Measurements from ENCODE around the gene LRR1.
"Not testable (repeated sequence)": the region's sequence is repeated elsewhere in the genome, so short reads cannot be mapped to it uniquely, and the experiment has no call there.

Gene LRR1

DNA sequence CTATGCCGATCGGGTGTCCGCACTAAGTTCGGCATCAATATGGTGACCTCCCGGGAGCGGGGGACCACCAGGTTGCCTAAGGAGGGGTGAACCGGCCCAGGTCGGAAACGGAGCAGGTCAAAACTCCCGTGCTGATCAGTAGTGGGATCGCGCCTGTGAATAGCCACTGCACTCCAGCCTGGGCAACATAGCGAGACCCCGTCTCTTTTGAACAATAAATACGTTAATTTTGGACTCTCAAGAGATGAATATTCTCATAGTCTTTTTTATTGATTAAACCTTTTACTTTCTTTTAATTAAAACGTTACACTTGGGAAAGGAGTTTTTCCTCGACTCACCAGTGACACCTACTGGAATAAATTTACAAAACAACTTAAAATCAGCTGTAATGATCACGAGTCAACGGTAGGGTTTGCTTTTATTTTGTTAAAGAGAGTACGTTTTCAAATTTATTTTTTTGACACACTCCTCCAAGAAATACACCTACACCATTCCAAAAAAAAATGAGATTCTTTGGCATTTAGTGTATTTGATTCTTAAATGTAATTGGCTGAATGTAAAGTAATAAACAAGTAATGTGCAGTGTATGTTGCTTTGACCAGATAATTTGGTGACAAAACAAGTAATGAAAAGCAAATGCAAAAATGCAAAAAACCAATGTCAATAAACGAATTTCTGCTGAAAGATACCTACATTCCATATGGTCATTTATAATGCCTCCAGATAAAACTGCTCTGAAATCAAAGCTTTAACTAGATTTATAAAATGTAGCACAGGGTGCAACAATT is 11.9 kb upstream of the LRR1 start:
- peak; percentile 87 for DNase-seq

DNA sequence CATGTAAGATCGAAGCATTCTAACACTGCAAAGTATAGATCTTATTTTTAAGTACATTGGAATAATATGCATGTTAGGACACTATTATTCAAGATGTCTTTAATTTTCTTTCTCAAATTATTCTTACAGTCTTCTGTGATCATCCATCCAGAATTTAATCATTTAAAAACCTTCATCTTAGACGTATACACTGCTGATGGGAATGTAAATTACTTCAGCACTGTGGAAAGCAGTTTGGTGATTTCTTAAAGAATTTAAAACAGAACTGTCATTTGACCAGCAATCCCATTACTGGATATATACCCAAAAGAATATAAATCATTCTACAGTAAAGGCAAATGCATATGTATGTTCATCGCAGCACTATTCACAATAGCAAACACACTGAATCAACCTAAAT is 9.4 kb upstream of the LRR1 start:
- no peak for DNase-seq

DNA sequence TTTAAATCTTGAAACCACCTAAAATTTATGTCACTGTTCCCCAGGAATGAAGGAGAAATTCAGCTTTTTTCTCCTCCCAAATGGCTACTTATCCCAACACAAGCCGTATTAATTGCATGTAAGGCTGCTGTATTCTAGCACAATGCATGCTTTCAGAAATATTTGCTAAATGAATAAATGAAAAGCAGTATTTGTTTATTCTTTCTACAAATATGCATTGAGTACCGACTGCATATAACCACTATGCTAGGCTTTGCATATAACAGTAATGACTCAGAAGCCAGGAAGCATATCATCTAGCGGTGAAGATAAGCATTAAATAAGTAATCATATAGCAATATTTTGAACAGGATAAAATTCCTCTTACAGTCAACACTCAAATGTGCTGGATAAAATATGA is 5.7 kb upstream of the LRR1 start:
- DNase-seq, result no peak

DNA sequence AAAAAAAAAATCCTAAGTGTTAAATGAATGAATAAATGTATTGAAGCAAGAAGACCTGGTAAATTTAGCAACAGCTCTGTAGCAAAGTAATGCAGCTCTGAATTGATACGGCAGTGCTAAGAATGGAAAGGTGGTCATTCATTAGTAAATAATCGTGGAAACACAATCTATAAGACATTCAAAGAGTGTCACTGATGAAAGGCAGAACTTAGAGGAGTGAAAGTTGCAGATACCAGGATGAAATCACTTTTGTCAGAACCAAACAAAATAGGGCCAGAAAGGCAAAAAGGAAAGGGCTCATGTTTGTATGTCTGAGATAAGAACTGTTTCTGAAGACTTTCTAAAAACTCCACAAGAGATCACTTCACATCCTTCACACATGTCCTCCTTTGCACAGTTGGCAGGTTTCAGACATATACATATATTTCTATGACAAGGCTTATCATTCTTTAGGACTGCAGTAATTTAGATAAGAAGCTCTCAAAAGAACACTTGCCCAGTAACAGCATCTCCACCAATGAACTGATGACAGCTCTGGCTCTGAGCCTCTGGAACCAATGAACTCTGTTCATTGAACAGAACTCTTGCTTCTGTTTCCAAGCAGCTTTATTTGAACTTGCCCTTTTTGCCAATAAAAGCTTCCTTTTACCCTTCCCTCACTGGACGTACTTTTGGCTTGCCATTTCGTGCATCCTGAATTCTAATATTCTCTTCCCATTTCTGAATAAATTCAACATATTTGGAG is 4.2 kb upstream of the LRR1 start:
- no peak for DNase-seq

DNA sequence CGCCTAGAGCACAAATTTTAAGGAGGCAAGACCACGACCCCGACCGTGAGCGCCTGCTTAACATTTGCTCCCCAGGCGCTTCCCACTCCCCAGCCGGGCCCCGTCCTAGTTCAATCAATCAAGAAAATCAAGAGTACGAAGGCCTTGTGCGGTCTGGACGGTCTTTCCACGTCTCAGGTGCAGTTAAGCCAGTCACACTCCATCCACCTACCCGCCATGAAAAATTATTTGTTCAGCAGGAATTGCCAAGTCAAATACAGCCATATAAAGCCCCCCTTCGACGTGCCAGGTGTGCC is 603 bp upstream of the LRR1 start:
- DNase-seq, result no peak

DNA sequence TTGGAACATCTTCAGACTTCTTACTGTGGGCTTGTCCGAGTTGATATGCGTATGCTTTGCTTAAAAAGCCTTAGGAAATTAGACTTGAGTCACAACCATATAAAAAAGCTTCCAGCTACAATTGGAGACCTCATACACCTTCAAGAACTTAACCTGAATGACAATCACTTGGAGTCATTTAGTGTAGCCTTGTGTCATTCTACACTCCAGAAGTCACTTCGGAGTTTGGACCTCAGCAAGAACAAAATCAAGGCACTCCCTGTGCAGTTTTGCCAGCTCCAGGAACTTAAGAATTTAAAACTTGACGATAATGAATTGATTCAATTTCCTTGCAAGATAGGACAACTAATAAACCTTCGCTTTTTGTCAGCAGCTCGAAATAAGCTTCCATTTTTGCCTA is 8.8 kb downstream of the LRR1 start:
- DNase-seq, result no peak

DNA sequence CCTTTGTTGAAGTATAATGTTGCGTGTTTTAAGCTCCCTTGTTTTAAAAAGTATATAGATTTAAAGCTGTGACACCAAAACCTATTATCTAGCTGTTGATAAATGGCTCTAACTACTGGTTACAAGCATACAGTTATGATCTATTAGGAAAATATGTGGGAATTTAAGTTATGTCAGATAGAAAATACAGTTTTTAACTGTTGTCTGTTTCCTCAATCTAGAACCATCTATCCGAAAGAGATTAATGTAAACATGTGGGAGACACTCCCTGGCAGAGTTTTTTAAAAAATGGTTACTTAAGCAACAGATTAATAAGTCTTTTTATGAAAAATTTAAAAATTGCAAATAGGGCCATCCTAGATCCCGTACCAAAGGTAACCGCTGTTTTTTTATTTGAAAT is 13.5 kb downstream of the LRR1 start:
- DNase-seq, result no peak

DNA sequence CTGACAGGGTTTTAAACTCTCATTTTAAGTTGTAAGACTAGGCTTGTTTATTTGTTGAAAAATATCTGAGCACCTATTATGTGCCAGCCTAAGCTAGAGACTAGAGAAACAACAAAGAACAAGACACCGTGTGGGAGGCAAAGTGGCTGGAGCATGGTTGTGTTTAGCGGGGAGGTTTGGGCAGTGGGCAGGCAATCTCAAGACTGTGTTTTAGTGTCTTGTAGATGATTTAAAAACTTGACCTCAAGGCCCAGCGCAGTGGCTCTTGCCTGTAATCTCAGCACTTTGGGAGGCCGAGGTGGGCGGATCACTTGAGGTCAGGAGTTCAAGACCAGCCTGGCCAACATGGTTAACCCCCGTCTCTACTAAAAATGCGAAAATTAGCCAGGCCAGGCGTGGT is 13.9 kb downstream of the LRR1 start:
- DNase-seq, result no peak

DNA sequence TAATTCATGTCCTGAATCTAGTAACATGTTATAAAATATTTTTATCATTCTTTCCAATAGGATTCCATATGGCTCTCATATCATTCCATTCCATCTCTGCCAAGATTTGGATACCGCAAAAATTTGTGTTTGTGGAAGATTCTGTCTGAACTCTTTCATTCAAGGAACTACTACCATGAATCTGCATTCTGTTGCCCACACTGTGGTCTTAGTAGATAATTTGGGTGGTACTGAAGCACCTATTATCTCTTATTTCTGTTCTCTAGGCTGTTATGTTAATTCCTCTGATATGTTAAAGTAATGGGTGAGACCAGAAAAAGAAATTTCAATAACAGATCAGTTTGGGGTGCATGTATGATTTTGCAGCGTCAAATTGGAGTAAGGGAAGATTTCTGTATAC is 15.5 kb downstream of the LRR1 start:
- DNase-seq, result no peak

DNA sequence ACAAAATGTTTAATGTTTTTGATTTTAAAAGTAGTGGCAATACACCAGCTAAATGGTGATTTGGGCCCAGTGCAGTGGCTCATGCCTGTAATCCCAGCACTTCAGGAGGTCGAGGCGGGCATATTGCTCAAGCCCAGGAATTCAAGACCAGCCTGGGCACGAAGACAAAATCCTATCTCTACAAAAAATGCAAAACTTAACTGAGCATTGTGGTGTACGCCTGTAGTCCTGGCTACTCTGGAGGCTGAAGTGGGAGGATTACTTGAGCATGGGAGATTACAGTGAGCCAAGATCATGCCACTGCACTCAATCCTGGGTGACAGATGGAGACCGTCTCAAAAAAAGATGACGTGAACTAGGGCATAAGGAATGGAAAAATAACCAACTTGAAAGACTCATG is 17.0 kb downstream of the LRR1 start:
- DNase-seq, result no peak

DNA sequence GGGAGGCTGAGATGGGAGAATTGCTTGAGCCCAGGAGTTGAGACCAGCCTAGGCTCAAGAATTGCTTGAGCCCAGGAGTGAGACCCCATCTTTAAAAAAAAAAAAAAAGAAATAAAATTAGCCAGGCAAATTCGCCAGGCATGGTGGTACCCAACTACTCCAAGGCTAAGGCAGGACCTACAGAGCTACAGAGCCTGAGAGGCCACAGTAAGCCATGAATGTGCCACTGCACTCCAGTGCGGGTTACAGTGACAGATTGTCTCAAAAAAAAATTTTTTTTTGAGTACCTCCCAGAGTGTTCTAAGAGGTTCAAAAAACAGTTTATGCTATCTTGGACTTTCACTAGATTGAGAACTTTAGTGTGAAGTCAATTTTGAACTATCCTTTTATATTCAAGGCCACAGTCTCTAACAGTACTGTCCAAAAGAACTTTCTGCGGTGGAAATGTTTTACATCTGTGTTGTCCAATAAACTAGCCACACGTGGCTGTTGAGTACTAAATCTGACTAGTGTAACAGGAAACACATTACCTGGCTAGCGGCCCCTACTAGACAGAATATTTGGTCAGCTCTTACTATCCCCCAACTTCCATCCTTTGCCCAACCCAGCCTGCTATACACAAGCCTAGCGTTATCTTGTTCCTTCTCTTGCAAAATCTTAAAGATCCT is 19.2 kb downstream of the LRR1 start:
- DNase-seq, result no peak

DNA sequence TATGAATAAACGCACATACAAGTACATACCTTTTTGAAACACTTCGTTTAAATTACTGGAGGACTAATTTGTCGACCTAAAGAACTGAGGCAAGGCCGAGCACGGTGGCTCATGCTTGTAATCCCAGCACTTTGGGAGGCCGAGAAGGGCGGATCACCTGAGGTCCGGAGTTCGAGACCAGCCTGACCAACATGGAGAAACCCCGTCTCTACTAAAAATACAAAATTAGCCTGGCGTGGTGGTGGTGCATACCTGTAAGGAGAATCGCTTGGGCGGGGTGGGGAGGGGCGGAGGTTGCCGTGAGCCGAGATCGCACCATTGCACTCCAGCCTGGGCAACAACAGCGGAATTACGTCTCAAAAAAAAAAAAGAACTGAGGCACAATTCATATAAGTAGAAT is 20.5 kb downstream of the LRR1 start:
- DNase-seq, result not testable (repeated sequence)

DNA sequence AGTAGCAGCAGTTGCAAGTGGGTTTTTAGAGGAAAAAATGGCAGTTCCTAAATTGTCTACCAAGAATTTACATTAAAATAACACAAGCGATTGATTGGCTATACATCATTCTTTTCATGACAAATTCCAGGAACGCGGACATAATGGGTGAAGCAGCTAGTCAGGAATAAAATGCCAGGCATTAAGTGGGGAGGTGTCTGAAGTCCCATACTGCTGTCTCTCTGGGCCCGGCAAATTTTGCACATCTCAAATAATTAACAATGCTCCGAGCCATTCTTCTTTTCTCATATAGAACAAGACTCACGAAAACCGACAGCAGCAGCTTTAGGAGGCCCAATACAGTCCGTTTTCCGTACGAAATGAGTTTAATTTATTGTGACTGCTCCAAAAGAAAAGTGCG is 21.0 kb downstream of the LRR1 start:
- DNase-seq, result no peak

DNA sequence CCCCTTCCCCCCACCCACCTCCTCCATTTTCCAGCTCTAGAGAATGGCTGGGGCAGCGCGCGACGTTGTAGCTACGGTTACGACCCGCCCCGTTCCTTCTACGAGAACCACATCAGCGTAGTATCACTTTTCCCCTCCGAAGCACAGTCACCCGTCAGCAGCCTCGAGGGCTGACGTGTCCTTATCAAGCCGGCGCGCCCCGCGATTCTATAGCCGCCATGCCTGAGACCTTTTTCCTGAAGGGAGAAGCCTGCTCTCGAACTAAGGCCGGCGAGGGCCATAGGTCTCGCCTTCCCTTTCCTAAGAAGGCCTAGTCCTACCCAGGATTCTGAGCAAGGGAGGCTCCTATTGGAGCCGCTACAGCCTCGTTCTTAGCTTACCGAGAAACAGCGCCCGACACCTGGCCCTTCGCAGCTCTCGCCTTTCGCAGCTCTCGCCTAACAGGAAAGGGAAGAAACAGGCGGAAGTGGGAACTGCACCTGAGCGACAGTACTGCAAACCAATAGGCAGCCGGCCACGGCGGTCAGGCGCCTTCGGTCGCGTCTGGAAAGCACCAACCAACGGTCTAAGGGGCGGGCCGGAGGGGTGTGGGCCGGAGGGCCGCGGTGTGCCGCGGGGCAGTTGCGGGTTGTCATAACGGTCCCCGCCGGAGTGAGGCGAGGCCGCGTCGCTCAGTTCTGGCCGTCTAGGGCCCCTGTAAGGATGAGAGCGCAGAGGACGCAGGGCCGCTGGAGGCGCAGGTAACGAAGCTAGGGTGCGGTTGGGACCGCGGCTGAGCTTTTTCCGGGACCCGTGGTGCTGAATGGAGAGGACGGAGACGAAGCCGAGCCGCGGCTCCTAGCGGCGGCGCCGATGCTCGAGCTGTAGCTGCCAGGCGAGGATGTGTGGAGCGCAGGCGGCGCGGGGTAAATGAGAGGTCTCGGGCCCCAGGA is 21.7 kb downstream of the LRR1 start, which contains the start of the genes MGAT2 and RPL36AL:
MGAT2 (plus strand) TSS at position 618 of the 932 bp plus-strand sequence. CDS start 470 bp downstream, outside the sequence.
RPL36AL (minus strand) TSS at position 445 of the 932 bp plus-strand sequence. CDS start 1,522 bp downstream, outside the sequence.
- DNase-seq, result peak; percentile 98

DNA sequence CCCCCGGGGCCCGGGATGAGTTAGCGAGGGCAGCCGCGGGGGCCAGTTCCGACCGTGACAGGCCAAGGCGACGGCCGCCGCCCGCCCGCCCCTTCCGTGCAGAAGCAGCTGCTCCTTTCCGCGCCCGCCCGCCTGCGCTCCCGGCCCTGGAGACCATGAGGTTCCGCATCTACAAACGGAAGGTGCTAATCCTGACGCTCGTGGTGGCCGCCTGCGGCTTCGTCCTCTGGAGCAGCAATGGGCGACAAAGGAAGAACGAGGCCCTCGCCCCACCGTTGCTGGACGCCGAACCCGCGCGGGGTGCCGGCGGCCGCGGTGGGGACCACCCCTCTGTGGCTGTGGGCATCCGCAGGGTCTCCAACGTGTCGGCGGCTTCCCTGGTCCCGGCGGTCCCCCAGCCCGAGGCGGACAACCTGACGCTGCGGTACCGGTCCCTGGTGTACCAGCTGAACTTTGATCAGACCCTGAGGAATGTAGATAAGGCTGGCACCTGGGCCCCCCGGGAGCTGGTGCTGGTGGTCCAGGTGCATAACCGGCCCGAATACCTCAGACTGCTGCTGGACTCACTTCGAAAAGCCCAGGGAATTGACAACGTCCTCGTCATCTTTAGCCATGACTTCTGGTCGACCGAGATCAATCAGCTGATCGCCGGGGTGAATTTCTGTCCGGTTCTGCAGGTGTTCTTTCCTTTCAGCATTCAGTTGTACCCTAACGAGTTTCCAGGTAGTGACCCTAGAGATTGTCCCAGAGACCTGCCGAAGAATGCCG is 22.6 kb downstream of the LRR1 start:
- DNase-seq, result no peak

DNA sequence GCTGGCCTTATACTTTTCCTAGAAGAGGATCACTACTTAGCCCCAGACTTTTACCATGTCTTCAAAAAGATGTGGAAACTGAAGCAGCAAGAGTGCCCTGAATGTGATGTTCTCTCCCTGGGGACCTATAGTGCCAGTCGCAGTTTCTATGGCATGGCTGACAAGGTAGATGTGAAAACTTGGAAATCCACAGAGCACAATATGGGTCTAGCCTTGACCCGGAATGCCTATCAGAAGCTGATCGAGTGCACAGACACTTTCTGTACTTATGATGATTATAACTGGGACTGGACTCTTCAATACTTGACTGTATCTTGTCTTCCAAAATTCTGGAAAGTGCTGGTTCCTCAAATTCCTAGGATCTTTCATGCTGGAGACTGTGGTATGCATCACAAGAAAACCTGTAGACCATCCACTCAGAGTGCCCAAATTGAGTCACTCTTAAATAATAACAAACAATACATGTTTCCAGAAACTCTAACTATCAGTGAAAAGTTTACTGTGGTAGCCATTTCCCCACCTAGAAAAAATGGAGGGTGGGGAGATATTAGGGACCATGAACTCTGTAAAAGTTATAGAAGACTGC is 23.4 kb downstream of the LRR1 start:
- DNase-seq, result no peak

DNA sequence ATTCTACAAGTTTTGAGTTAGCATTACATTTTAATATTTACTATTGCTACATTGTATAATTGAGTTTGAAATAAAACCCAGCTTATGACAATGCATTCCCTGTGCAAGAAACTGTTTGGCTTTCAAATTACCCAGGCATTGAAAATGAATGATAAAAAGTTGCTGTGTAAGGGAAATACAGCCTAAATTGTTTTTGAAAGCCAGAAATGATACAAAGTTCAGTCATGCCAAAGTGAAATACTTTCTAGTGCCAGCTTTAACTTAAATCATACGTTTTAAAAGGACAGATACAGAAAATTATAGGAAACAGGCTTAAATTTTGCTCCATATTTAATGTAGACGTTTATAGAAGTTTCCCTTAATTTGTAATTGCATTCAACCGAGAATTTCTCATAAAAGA is 24.6 kb downstream of the LRR1 start:
- DNase-seq, result no peak

DNA sequence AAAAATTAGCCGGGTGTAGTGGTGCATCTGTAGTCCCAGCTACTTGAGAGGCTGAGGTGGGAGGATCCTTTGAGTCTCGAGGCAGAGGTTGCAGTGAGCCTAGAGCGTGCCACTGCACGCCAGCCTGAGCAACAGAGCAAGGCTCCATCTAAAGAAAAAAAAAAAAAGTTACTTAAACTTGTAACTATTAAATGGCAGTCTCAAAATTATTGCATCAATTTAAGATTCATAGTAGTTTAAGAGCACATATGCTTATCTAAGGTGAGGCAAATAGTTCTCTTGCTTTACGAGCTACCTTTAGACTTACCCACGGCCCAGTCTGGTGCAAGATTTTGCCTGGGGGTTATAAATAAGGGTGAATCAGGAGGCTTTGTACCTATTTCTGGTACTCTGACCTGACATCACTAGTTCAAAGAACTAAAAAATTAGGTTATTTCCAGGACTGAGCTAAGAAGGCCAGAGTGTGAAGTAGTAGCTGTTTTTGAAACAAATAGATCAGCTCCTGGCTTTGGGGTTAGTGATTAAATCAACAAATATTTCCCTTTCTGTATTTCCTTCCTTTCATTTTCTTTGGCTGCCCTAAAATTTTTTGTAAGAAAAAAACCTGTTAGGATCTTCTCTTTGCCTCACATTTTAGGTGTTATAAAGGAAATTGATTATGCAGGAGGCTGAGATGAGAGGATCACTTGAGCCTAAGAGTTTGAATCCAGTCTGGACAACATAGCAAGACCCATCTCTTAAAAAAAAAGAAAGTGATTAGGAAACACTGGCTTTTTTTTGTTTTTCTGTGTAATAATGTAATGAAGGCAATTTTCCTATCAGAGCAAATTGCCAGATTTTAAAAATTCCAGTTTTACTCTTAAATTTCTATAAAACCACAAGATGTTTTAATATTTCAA is 25.4 kb downstream of the LRR1 start:
- DNase-seq, result no peak

DNA sequence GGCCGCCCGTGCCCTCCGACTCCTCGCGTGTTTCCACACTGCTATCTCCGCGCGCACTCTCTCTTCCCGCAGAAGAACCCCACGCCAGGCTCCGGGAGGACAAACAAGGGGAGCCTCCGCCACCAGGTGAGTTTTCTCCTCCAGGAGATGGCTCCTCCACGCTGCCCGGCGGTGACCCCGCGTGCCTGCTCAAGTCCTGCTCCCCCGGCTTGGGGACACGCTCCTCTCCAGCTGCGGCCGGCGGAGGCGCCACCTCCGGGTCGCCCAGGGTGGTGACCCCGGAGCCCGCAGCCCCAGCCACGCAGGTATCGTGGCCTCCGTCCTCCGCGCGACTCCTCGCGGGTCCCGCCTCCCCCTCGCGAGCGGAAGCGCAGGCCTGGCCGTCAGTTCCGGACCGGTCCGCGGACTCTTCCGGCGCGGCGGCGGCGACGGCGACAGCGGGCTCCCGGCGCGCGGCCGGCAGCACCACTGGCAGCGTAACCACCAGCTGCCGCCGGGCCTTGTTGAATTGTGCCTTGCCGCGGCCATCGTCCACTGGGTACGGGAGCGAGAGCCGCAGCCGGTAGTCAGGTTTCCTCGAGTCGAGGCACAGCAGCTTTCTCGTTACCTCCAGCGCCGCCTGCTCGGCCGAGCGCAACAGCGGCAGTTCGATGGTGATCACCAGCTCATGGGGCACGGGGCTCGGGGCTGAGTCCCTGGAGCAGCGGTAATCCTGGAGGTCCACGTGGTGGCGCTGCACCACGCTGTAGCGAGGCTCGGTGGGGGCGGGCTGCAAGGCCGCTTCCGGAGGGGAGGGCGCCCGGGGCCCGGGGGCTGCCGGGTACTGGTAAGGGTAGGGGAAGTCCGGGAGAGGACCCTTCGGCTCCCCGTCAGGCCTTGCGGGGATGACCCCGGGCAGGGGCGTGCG is 35.2 kb downstream of the LRR1 start:
- DNase-seq, result peak; percentile 97

Data from retina (tissue), 1 donor.